Non-pigmented ciliary epithelial cell (primary cell): ENCODE data around the gene FAM50B.

Experiments
- DNase-seq: peaks from one replicate; pipeline ENCODE4 v3.0.0-alpha.2; 2010; ENCODE audit warnings: low read depth

FAM50B gene

DNA sequence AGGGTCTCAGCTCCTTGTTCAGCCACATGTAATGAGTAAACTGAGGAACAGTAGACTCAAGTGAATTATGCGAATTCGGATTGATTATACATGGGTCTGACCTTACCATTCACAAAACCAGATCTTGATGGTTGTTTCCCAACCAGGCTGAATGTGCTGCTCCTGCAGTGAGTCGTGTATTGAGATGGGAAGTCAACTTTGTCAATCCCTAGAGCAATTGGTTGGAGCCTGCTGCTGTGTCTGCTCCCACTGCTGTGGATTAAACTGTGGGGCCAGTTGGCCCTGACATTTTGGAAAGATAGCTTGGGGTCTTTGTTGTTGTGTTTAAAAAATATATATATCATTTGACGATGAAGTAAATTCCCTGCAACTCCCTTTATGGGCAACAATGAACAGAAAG lies 23.9 kb downstream of the FAM50B start:
- DNase-seq: no peak

DNA sequence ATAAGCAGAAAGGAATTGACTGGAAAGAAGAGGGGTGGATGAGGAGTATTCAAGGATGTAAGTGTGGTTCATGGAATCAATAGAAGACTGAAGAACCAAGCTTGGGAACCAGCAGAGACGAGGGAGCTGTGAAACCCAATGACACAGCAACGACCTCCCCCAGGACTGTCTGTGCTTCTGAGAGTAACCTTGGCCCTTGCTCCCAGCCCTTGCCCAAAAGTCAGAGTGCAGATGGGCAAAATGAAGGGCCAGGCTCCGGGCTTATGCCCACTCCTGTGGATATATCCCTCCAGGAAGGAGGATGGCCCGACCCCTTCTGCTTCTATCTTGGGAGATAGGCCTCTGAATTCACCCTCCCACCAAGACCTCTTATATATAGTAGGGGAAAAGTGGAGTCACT lies 24.9 kb downstream of the FAM50B start:
- no peak for DNase-seq

DNA sequence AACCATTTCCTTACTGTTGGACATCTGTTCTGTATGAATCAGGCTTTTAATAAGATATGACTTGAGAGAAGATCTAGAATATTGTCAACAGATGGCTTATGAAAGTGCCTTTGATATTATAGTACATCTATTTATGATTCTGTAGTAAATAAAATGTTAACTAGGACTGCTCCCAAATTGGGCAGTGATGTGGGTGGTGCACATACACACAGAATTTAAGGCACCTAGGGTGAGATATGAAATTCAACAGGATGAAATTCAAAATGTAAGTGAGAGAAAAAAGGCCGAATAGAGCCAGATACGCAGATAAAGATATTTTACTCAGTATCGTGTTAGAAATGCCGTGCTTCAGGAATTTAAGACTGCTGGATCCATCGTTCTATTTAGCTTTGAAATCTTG lies 26.3 kb downstream of the FAM50B start:
- no peak for DNase-seq

DNA sequence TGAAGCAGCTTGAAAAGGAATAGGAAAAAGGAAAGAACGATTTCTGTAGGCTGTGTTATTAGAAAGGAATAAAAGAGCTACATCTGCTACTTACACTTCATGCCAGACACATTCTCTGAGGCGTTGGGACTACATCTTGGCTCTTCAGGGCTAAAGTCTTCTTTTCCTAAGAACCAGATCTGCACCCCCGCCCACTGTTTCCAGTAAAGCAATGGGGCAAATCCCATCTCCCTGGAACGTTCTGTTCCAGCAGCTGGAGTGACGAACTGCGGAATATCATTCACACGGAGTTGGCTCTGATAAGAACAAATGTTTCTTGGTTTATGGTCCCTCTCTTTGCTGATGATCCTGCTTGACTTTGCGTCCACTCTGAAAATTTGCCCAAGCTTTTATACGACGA lies 26.9 kb downstream of the FAM50B start:
- no peak for DNase-seq

DNA sequence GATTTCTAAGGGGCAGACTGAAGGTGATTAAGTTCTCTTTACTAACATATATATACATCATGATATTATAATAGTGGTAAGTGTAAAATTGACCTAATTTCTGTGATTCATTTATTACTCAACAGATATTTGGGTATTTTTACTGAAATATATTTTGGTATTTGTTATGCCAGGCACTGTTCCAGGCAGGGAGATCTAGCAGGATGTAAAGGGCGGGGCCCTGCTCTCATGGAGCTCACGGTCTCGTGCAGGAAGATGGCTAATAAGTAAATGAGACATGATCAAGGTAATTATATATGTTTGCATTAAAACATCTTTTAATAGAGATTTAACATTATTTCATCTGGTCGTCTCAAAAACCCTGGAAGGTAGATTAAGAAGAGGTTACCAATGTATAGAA lies 27.7 kb downstream of the FAM50B start:
- DNase-seq: no peak

DNA sequence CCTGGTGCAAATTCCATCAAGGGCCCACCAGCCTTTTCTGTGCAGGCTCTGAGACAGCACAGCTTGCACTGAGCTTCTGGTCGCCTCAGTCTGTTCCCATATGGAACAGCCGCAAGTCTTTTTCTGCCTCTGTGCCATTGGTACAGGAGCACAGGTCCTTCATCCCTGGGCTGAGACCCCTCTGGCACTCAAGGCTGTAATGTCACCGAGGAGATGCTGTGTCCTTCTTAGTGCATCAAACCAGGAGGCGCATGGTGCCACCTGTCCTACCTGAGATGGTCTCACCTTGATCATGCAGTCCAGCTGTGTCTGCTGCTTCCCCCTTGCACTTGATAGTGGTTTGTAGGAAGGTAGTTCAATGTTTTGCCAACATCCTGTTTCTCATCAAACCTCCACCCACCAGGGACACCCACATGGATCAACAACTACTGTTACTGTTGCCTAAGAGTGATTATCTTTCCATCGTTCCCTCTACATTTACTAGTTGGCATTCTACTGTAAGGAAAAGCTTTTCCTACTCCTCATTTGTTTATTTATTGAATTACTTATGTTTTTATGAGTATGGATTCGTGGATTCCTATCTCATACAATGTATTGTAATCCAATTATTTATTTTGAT lies 29.0 kb downstream of the FAM50B start:
- no peak for DNase-seq

DNA sequence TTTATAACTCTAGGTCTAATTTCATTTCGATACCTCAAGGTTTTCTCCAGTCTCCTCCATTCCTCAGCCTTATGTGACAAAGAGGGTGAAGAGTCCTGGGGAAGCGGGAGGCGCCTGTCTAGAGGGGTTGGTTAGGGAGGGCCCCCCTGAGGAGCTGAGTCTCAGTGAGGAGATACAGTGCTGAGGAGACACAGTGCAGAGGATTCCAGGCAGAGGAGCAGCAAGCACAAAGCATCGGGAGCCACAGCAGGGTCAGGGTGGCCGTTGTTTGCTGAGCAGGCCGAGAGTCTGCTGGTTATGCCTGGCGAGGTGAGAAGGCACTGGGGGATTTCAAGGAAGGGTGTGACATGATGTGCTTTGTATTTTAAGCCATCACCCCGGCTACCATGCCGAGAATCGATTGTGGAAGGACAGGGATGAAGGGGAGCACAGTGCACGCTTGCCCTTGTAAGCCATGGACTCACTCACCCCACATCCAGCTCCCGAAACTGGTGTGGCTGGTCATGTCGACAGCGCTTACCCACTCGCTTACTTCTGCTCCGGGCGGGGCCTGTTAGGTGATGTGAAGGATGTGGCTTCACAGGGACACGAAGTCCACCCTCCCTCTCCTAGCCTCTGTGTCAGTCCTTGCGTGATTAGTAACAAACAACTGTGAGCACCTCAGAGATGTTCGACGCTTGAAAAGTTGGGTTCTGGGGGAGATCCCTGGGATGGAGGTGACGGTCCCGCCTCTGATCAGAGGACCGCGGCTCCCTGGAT lies 30.2 kb downstream of the FAM50B start:
- DNase-seq: no peak

DNA sequence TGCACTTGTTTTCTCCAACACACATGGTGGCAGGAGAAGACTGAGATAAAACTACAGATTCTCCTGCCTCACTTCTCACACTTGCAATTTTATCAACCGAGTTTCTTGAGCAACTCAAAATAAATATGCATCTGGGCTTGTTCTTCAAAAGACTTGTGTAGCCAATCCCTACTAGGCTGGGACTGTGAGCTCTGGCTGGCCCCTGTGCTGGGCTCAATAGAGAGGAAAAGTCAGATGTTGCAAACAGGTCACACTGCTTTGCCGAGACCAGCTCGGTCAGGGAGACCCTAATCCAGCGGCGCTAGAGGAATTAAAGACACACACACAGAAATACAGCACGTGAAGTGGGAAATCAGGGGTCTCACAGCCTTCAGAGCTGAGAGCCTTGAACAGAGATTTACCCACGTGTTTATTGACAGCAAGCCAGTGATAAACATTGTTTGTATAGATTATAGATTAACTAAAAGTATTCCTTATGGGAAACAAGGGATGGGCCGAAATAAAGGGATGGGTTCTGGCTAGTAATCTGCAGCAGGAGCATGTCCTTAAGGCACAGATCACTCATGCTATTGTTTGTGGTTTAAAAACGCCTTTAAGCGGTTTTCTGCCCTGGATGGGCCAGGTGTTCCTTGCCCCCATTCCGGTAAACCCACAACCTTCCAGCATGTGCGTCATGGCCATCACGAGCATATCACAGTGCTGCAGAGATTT lies 32.7 kb downstream of the FAM50B start:
- no peak for DNase-seq

DNA sequence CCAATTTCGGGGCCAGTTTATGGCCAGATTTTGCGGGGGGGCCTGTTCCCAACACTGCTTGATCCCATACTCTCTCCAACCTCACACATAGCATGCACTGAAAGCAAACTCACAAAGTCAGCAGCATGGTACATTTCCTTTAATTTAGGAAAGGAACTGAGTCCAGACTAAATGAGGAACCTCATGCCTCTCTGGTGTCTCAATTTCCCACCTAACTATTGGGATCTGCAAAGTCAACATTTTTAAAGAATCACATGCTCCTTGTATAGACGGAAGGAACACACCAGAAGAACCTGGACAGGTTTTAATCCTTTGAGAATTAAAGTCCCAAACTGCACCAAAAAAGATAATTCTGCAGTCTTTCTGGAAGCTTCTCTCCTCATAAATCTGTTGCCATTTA lies 33.3 kb downstream of the FAM50B start:
- DNase-seq: no peak

DNA sequence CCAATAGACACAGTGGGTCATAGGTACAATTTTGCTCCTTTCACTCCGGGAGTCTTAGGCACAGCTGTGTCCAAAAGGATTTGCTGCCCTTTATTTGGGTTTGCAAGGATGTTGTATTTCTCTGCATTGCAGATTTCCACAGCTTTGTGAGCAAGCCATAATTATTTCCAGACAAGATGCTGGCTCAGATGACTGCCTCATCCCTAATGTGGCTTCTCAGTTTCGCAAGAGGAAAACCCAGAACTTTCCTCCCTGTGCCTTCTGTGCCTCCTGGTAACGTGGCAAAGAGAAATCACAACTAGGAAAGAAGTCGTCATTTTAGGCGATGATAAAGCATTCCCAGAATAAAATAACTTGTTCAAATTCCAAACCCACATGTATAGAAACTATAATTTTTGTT lies 33.7 kb downstream of the FAM50B start:
- no peak for DNase-seq

DNA sequence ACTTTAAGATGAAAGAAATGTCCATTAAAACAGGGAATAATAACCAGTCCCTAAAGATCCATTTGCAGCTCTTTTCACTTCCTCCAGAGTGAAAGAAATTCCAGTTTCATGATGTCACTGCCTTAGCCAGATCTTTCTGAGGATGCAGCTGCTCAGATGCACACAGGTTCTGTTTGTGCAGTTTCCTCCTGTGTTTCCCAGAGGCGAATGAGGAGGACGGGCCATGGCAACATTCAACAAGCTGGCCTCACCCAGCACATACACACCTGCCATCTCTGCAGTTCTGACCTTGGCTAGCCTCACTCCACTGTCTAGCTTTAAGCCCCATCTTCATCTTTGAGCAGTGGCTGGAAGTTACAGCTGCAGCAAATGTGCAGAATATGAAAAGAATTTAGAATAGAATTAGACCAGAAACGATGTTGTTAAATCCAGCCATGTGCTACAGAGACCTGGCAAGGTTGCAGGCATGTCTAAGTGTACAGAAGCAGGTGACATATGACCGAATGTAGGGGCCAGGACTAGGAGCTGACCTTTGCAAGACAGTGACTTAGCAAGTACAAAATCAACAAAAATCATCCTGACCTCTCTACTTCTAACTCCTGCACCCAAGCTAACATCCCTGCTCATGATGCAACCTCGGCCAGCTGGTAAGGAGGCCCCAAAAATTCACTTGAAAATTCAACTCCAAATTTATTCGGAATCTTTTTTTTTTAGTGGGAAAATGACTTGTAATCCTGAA lies 35.0 kb downstream of the FAM50B start:
- no peak for DNase-seq

DNA sequence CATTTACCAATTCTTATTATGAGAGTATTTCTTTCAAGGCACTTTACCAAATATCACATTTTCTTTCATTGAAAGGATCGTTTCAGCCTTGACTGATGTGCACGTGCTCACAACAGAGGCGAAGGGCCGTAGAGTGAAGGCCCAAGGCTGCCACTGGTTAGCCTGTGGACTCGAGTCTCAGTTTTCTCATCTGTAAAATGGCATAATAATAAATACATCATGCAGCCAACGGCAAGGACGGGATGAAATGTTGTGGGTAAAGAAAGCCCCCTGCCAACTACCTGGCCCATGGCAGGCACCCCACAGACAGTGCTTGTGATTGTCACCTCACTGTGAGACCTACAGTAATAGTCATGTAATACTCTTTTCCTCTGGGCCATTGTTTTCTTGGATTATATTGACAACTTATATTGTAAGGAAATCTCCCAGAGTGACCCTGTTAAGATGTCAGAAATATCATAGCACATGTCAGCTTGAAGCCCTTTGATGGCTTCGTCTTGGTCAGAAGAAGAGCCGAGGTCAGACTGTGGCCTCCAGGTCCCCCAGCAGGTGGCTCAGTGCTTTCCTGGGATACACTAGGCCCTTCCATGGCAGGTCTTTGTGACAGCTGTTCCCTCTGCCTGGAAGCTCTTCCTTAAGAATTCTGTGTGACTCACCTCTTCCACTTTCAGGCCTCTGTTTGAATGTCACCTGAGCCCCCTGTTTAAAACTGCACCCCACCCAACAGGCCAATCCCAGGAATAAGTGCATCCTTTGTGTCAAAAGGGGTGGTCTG lies 36.3 kb downstream of the FAM50B start:
- DNase-seq: no peak

DNA sequence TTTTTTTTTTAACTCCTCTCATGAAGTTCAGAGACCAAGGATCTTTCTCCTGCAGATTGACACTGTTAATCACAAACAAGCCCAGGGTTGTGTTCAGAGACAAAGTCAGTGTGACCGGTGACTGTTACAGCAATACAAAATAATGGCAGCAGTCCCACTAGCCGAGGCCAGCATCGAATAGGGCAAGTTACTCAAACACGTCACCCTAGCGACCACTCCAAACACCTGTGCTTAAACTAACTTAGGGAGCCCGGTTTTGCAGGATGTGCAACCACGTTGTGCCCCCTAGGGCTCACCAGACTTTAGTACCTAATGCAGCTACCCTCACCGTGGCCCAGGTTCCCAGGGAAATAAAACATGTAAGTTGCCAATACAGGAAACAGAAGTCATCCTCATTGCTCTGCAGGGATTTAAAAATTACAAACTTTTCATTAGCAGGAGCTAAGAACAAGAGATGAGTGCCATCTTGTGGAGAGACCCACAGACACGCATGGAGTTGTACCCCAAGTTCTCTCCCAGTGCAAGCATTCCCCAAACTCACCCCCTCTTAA lies 38.1 kb downstream of the FAM50B start:
- no peak for DNase-seq

DNA sequence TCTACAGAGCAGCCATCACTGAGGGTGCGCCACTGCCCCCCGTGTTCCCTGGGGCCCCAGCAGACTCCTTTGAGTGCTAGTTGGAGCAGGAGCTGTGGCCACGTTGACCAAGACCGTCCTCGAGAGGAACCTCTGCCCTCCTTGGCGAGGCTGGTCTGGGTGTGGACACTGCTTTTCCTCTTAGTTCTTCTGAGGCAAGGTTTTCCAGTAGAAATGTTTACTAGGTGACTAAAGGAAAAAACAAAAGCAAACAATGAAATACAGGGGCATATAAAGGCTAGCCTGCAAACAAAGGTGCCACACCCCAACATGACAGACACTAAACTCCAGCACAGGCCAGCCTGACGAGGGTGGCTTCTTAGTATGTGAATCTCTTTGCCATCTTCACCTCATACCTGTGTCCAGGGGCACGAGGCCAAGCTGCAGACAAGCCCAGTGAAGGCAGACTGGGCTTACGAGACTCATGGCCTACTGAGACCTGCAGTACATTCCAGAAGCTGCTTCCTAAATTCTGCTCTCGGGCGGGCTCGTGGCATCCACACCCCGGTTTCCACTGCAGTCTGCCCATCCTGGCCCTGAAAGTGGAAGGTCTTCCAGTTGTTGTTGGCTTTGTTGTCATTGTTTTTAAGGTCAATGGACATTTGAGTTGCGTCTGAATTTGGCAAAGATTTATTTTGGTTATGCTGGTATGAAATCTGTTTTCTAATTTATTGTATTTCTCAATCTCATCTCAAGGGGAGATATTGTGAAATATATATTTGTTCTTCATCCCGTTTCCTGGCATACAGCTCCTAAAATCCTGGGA lies 39.2 kb downstream of the FAM50B start:
- no peak for DNase-seq

DNA sequence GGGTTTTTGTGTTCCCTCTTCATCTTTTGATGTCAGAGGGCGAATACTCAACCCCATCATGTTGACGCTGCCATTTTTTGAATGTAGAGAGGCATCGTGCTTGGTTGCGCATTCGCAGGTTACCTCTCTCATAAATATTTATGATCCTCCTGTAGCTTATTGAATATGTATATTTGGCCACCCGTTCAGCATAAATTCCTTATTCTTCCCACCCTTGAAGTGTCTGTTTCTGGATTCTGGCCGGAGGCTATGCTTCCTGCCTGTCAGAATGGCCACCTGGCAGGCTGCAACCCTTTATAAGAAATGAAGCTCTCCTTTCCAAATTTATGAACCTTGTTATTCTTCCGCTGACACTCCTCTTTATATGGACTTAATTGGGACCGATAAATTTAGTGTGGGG lies 40.9 kb downstream of the FAM50B start:
- DNase-seq: no peak

DNA sequence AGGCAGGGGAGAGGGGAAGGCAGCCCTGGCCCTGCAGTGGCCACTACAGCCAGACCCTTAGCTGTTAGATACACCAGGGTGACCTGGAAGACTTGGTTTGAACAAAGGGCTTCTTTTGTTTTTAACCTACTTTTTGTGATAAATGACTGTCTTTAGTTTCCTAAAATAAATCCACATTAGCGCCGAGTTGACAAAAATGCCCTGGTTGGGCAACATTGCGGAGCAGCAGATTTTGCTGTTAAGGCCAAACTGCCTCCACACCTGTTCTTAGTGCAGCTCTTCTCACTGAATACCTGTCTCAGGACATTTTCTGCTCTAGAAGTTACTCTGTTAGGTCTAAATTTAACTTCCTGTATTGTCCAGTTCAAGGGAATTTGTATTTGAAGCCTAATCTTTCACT lies 42.7 kb downstream of the FAM50B start:
- no peak for DNase-seq

DNA sequence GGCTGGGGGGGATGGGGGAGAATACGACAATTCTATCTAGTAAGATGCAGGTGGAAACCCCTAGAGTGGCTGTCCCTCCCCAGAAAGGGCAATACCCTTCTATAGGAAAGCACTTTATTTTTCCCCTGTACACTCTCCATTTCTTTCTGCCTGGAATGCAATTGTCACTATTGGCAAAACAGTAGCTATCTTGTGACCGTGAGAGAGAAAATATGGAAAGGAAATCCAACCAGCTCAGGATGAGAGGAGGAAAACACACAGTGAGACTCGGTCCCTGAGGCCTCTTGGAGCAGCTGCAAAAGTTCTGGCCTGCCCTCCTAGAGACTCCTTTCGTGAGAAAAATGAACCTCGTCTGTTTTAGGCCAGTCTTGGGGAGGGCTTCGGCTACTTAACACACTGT lies 43.4 kb downstream of the FAM50B start:
- no peak for DNase-seq

DNA sequence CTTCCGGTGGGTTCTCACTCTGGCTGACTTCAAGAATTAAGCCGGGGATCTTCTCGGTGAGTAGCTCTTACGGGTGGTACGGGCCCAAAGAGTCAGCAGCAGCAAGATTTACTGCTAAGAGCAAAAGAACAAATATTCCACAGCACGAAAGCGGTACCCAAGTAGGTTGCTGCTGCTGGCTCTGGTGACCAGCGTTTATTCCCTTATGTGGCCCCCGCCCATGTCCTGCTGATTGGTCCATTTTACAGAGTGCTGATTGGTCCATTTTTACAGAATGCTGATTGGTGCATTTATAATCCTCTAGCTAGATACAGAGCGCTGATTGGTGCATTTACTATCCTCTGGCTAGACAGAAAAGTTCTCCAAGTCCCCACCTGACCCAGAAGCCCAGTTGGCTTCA lies 44.3 kb downstream of the FAM50B start:
- no peak for DNase-seq

DNA sequence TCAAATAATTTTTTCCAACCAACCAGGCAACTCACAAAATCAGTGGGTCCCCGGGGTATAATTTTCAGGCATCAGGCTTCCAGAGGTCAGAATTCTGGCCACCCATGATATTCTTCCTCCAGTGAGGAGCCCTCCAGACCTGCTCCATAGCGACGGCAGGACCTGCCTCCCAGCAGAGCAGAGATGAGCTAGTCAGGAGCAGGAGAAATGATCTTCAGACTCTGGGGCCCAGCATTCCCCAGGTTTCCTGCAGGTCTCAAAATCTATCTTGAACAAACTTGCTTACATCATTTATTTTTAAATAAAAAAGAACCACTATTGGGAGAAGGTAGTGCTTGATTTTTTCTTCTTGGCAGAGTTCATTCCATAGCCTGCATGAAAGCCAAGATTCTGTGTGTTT lies 44.7 kb downstream of the FAM50B start:
- DNase-seq: no peak

DNA sequence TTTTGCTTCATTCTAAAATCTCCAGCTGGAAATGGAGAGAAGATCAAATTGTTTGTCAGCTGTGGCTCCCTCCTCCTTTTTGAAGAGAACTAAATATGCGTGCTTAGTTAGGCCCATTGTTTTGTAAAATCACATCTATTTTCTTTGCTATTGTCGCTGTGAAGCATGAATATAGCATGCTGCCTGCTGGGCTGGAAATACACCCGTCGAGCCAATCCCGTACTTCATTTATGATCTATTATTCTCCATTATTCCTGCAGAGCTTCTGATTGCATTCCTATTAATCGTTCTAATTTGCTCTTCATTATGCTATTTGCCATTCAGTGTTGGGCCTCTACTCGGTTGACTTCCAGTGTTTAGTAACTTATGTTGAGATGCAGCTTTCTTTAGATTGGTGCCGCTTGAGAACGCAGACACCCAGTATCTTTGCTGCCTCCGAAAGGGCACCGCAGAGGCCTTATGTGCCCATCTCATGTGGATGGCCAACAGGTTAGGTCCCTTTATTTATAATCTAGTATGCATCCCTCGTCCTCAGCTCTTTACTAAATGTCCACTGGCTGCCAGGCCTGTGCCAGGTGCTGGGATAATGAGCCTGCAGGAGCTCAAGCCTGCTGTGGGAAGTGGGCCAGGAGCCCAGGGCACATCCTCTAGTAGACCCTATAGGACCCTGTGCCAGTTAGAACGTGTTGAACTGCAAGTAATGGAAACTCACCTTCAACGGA lies 45.6 kb downstream of the FAM50B start:
- DNase-seq: no peak
